HEK293 (cell line): Measurements from ENCODE around the gene TAF5L.
"Not testable (repeated sequence)": the region's sequence is repeated elsewhere in the genome, so short reads cannot be mapped to it uniquely, and the experiment has no call there.

Source experiments
- CTCF ChIA-PET: fragments of 350-600 bp; formaldehyde crosslinking; extraction: SDS; loops from one replicate; lab custom pipeline; 2021; ENCODE audit warnings: antibody characterized with exemption; lab: Yijun Ruan, JAX
- POLR2A ChIA-PET: fragments of 300-600 bp; formaldehyde crosslinking; extraction: SDS; loops from one replicate; lab custom pipeline; 2020; ENCODE audit warnings: antibody characterized with exemption, inconsistent platforms; lab: Yijun Ruan, JAX
- H3K27ac ChIP-seq: fragments of 200-500 bp; sonication (Bioruptor generic); 2 replicates; pipeline ENCODE4 v1.5.1; 2014; ENCODE audit warnings: low read depth, low read length, control low read depth, inconsistent platforms; ENCODE audit errors: extremely low read depth
- H3K36me3 ChIP-seq, 2 experiments: fragments of 200-500 bp in 1 of 2; sonication (Bioruptor generic) in 1 of 2; 1 replicate in 1 of 2; 2 replicates in 1 of 2; pipeline ENCODE4 v1.5.1; 2014 to 2017; ENCODE audit warnings: inconsistent platforms in 2 of 2, low read length in 2 of 2; ENCODE audit not compliant: control insufficient read depth in 2 of 2, insufficient read depth in 1 of 2
- H3K4me1 ChIP-seq: fragments of 200-500 bp; sonication (Bioruptor generic); 2 replicates; pipeline ENCODE4 v1.5.1; 2014; ENCODE audit warnings: mild to moderate bottlenecking, low read length, inconsistent platforms; ENCODE audit not compliant: control insufficient read depth, insufficient read depth
- H3K4me3 ChIP-seq: 2 replicates; pipeline ENCODE4 v1.5.1; 2011; ENCODE audit warnings: low read depth, mild to moderate bottlenecking, control low read depth, low read length, moderate library complexity
- H3K9me3 ChIP-seq: fragments of 200-500 bp; sonication (Bioruptor generic); 2 replicates; pipeline ENCODE4 v1.5.1; 2014; ENCODE audit warnings: low read depth, low read length, inconsistent platforms; ENCODE audit not compliant: control insufficient read depth, insufficient read depth
- HOXA7 ChIP-seq: sonication (generic); formaldehyde crosslinking; IDR thresholded peaks from 2 replicates; pipeline ENCODE4 v1.8.1; 2022; ENCODE audit warnings: missing genetic modification reagents, borderline replicate concordance
- PRDM1 ChIP-seq: fragments of 450-650 bp; formaldehyde crosslinking; IDR thresholded peaks from 2 replicates; pipeline ENCODE4; 2016; ENCODE audit warnings: missing biosample characterization, missing genetic modification characterization
- SALL2 ChIP-seq: fragments of 450-650 bp; formaldehyde crosslinking; IDR thresholded peaks from 2 replicates; pipeline ENCODE4 v1.5.0; 2017; ENCODE audit warnings: missing biosample characterization, mild to moderate bottlenecking, missing genetic modification characterization, borderline replicate concordance
- YY2 ChIP-seq: fragments of 450-650 bp; formaldehyde crosslinking; IDR thresholded peaks from 2 replicates; pipeline ENCODE4 v1.5.1; 2016; ENCODE audit warnings: missing biosample characterization, missing genetic modification characterization
- ZFP41 ChIP-seq: fragments of 450-650 bp; formaldehyde crosslinking; IDR thresholded peaks from 2 replicates; pipeline ENCODE4 v1.5.1; 2016; ENCODE audit warnings: missing biosample characterization, missing genetic modification characterization, borderline replicate concordance
- ZNF133 ChIP-seq: fragments of 450-650 bp; formaldehyde crosslinking; IDR thresholded peaks from 2 replicates; pipeline ENCODE4 v1.5.1; 2016; ENCODE audit warnings: missing biosample characterization, missing genetic modification characterization
- ZNF221 ChIP-seq: fragments of 450-650 bp; formaldehyde crosslinking; IDR thresholded peaks from 2 replicates; pipeline ENCODE4 v1.5.1; 2017; ENCODE audit warnings: missing biosample characterization, missing genetic modification characterization, borderline replicate concordance
- ZNF223 ChIP-seq: fragments of 450-650 bp; formaldehyde crosslinking; IDR thresholded peaks from 2 replicates; pipeline ENCODE4 v1.5.1; 2016; ENCODE audit warnings: missing biosample characterization, missing genetic modification characterization
- ZNF311 ChIP-seq: fragments of 450-650 bp; formaldehyde crosslinking; IDR thresholded peaks from 2 replicates; pipeline ENCODE4 v1.5.1; 2017; ENCODE audit warnings: missing biosample characterization, missing genetic modification characterization, borderline replicate concordance
- ZNF354C ChIP-seq: fragments of 450-650 bp; formaldehyde crosslinking; IDR thresholded peaks from 2 replicates; pipeline ENCODE4 v1.5.1; 2016; ENCODE audit warnings: missing biosample characterization, missing genetic modification characterization, low read depth, borderline replicate concordance
- ZNF398 ChIP-seq: fragments of 450-650 bp; formaldehyde crosslinking; IDR thresholded peaks from 2 replicates; pipeline ENCODE4 v1.5.1; 2017; ENCODE audit warnings: missing biosample characterization, missing genetic modification characterization
- ZNF548 ChIP-seq: fragments of 450-650 bp; formaldehyde crosslinking; IDR thresholded peaks from 2 replicates; pipeline ENCODE4 v1.5.1; 2016; ENCODE audit warnings: missing biosample characterization, missing genetic modification characterization
- ZNF626 ChIP-seq: fragments of 450-650 bp; sonication (Bioruptor Pico); formaldehyde crosslinking; IDR thresholded peaks from 2 replicates; pipeline ENCODE4 v1.5.1; 2018; ENCODE audit warnings: missing biosample characterization, missing genetic modification characterization, inconsistent platforms
- ZNF629 ChIP-seq: fragments of 450-650 bp; formaldehyde crosslinking; IDR thresholded peaks from 2 replicates; pipeline ENCODE4 v1.5.1; 2017; ENCODE audit warnings: missing biosample characterization, missing genetic modification characterization
- ZNF76 ChIP-seq: fragments of 450-650 bp; formaldehyde crosslinking; IDR thresholded peaks from 2 replicates; pipeline ENCODE4; 2016; ENCODE audit warnings: low read depth, missing biosample characterization, missing genetic modification characterization, borderline replicate concordance
- ZNF785 ChIP-seq: fragments of 450-650 bp; formaldehyde crosslinking; IDR thresholded peaks from 2 replicates; pipeline ENCODE4 v1.5.1; 2016; ENCODE audit warnings: missing biosample characterization, missing genetic modification characterization
- ZNF792 ChIP-seq: fragments of 450-650 bp; formaldehyde crosslinking; IDR thresholded peaks from 2 replicates; pipeline ENCODE4 v1.5.1; 2016; ENCODE audit warnings: missing biosample characterization, missing genetic modification characterization
- ZSCAN30 ChIP-seq: fragments of 450-650 bp; IDR thresholded peaks from 2 replicates; pipeline ENCODE4 v1.5.1; 2018; ENCODE audit warnings: missing biosample characterization, mild to moderate bottlenecking, missing genetic modification characterization, moderate library complexity
- ZXDB ChIP-seq: fragments of 450-650 bp; formaldehyde crosslinking; IDR thresholded peaks from 2 replicates; pipeline ENCODE4 v1.5.1; 2016; ENCODE audit warnings: missing biosample characterization, missing genetic modification characterization
- TF ChIP-seq, protein P1 (sequence below): fragments of 450-650 bp; formaldehyde crosslinking; IDR thresholded peaks from 2 replicates; pipeline ENCODE4 v1.5.1; 2016; ENCODE audit warnings: missing biosample characterization, missing genetic modification characterization
- TF ChIP-seq, protein P2 (sequence below): fragments of 450-650 bp; formaldehyde crosslinking; IDR thresholded peaks from 2 replicates; pipeline ENCODE4 v1.5.1; 2016; ENCODE audit warnings: missing biosample characterization, missing genetic modification characterization

The TAF5L gene

DNA sequence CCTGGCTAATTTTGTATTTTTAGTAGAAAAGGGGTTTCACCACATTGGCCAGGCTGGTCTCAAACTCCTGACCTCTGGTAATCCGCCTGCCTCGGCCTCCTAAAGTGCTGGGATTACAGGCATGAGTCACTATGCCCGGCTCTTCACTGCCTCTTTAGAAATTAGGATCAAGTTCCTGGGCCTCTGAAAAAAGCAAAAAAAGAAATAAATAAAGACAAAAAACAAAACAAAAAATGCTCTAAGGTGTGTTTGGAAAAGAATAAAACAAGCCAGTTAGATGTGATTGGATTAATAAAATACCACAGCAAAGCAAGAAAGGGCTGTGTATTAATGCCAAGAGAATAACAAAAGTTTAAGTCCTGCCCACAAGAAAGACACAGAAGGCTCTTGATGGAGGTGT, 63.2 kb downstream of the TAF5L start (continued):
- no peak for TF ChIP-seq ZNF221 (tag by site-specific recombination)
- no peak for TF ChIP-seq ZNF792 (tag by site-specific recombination)
- no peak for TF ChIP-seq ZSCAN30
- TF ChIP-seq ZNF629 (tag by site-specific recombination): peak; percentile 25; the same call in 1 of the 2 replicates
- TF ChIP-seq ZNF354C (tag by site-specific recombination): no peak
- no peak for TF ChIP-seq ZNF311
- TF ChIP-seq ZNF626 (tag by site-specific recombination): no peak
- no peak for TF ChIP-seq YY2 (tag by site-specific recombination)
- TF ChIP-seq, protein P1, sequence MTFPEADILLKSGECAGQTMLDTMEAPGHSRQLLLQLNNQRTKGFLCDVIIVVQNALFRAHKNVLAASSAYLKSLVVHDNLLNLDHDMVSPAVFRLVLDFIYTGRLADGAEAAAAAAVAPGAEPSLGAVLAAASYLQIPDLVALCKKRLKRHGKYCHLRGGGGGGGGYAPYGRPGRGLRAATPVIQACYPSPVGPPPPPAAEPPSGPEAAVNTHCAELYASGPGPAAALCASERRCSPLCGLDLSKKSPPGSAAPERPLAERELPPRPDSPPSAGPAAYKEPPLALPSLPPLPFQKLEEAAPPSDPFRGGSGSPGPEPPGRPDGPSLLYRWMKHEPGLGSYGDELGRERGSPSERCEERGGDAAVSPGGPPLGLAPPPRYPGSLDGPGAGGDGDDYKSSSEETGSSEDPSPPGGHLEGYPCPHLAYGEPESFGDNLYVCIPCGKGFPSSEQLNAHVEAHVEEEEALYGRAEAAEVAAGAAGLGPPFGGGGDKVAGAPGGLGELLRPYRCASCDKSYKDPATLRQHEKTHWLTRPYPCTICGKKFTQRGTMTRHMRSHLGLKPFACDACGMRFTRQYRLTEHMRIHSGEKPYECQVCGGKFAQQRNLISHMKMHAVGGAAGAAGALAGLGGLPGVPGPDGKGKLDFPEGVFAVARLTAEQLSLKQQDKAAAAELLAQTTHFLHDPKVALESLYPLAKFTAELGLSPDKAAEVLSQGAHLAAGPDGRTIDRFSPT (tag by site-specific recombination): 0 out of 2 replicates have a peak, but pooled peaks have one; percentile 25
- no peak for TF ChIP-seq ZFP41 (tag by site-specific recombination)
- no peak for TF ChIP-seq ZNF398 (tag by site-specific recombination)
- no peak for TF ChIP-seq HOXA7 (CRISPR knock-in tag)
- no peak for TF ChIP-seq SALL2 (tag by site-specific recombination)
- TF ChIP-seq, protein P2, sequence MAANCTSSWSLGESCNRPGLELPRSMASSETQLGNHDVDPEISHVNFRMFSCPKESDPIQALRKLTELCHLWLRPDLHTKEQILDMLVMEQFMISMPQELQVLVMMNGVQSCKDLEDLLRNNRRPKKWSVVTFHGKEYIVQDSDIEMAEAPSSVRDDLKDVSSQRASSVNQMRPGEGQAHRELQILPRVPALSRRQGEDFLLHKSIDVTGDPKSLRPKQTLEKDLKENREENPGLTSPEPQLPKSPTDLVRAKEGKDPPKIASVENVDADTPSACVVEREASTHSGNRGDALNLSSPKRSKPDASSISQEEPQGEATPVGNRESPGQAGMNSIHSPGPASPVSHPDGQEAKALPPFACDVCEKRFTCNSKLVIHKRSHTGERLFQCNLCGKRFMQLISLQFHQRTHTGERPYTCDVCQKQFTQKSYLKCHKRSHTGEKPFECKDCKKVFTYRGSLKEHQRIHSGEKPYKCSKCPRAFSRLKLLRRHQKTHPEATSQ: no peak
- no peak for TF ChIP-seq ZNF785
- 0 out of 2 replicates have a peak, but pooled peaks have one; percentile 17 for TF ChIP-seq ZXDB
- TF ChIP-seq ZNF76 (tag by site-specific recombination): no peak
- TF ChIP-seq ZNF133: no peak

DNA sequence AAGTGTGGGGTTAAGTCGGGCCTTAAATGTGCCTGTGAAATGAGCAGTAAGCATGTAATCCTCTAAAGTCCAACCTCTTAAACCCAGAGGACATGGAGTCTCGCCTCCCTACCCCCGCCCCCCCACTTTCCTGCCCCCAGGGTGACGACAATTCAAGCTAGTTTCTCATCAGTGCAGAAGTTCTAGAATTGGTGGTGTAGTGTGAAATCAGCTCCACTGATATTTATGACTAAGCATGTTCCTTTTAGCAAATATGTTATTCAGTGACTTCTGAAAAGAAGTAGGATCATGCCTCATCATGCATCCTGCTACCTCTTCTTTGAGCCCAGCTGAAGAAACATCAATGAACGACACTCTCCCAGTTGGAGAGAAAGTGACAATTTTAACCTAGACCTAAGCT, 64.8 kb downstream of the TAF5L start:
- Histone ChIP-seq H3K4me1 (peaks cover 14% of the 10 kb centered on the region), H3K4me3 (no peak overlapping the region), H3K36me3 (no peaks in the 10 kb centered on the region; a peak in 1 of 3 replicates), H3K9me3 (no peaks in the 10 kb centered on the region), H3K27ac (no peak overlapping the region)
- ChIA-PET CTCF (interaction anchor here (0.6 kb wide), 1 partner anchor 79 kb away, joined by 3 read pairs; no protein-coding TSS in a partner anchor), POLR2A (interaction anchor here (0.6 to 1.4 kb wide), 4 partner anchors 37 to 520 kb away, joined by 3 to 9 read pairs (median 5); partner anchors contain the start of gene NUP133)
- TF ChIP-seq PRDM1 (tag by site-specific recombination): peak; percentile 59; the same call in 1 of the 2 replicates
- TF ChIP-seq ZNF223 (tag by site-specific recombination): no peak

DNA sequence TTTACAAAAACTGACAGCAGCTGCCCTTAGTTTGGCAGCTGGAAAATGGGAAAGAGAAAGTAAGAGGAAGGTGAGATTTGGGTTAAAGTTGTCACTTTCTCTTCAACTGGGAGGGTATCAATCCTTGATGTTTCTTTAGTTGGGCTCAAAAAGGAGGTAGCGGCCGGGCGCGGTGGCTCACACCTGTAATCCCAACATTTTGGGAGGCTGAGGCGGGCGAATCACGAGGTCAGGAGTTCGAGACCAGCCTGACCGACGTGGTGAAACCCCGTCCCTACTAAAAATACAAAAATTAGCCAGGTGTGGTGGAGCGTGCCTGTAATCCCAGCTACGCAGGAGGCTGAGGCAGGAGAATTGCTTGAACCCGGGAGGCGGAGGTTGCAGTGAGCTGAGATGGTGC, 65.8 kb downstream of the TAF5L start:
- CTCF ChIA-PET: interaction anchor here (1.4 kb wide), 1 partner anchor 23 kb away, joined by 5 read pairs; no protein-coding TSS in a partner anchor
- H3K4me1 ChIP-seq: peaks cover 16% of the 10 kb centered on the region
- H3K36me3 ChIP-seq, H3K9me3 ChIP-seq, H3K4me3 ChIP-seq, POLR2A ChIA-PET, H3K27ac ChIP-seq: not testable (repeated sequence)
- TF ChIP-seq ZNF548: 0 out of 2 replicates have a peak, but pooled peaks have one; percentile 11
- peak; percentile 86 for TF ChIP-seq PRDM1 (tag by site-specific recombination)
